Stimulated activated CD8-positive, alpha-beta memory T cell treated with anti-CD3 and anti-CD28 coated beads, Interleukin-7, amount 100 ng/mL, for 1 hour (primary cell): ENCODE measurements around the gene PRR5L.
"Not testable (repeated sequence)": the region's sequence is repeated elsewhere in the genome, so short reads cannot be mapped to it uniquely, and the experiment has no call there.

ENCODE experiments used
- DNase-seq, 2 donors: peaks; one replicate each; pipeline ENCODE4 v3.0.0-alpha.2; 2020; ENCODE audit warnings: low read depth in 2 of 2

Gene PRR5L

GRCh38 chr11:36498721-36499120, 202.6 kb downstream of the PRR5L start:
- no peak for DNase-seq

GRCh38 chr11:36499315-36499714, 203.2 kb downstream of the PRR5L start:
- no peak for DNase-seq

GRCh38 chr11:36500315-36500721, 204.2 kb downstream of the PRR5L start:
- DNase-seq, result no peak

GRCh38 chr11:36501236-36501635, 205.1 kb downstream of the PRR5L start:
- DNase-seq, result no peak

GRCh38 chr11:36507824-36508489, 211.9 kb downstream of the PRR5L start:
- DNase-seq, result no peak

- DNase-seq, result no peak
These were observed 212.7 kb downstream of the PRR5L start for GRCh38 chr11:36508743-36509142.

GRCh38 chr11:36509201-36509639, 213.1 kb downstream of the PRR5L start:
- peak; percentile 17 to 29 for DNase-seq

- peak; percentile 80 to 87 for DNase-seq
These were observed 213.9 kb downstream of the PRR5L start, which contains the start of gene TRAF6 for GRCh38 chr11:36509694-36510593. Gene TRAF6 (minus strand): TSS chr11:36510272. CDS start chr11:36501515, 8,757 bp downstream.

GRCh38 chr11:36510594-36510942, 214.5 kb downstream of the PRR5L start:
- no peak for DNase-seq

- DNase-seq, result not testable (repeated sequence)
These were observed 215.0 kb downstream of the PRR5L start for GRCh38 chr11:36511062-36511461.

- DNase-seq, result no peak
These were observed 215.9 kb downstream of the PRR5L start for GRCh38 chr11:36512016-36512415.

- DNase-seq, result no peak
These were observed 217.9 kb downstream of the PRR5L start for GRCh38 chr11:36513965-36514364.
